NCI-H748 (cell line): ENCODE data around the gene FAM72A.
A peak's percentile ranks its signal among the peaks of the same experiment; 100 is the strongest.
"Not testable (repeated sequence)": the region's sequence is repeated elsewhere in the genome, so short reads cannot be mapped to it uniquely, and the experiment has no call there.

Experiments
- DNase-seq: peaks from one replicate; lab custom pipeline; 2025; ENCODE audit not compliant: unreplicated experiment; lab: John Stamatoyannopoulos, UW

Gene FAM72A

DNA sequence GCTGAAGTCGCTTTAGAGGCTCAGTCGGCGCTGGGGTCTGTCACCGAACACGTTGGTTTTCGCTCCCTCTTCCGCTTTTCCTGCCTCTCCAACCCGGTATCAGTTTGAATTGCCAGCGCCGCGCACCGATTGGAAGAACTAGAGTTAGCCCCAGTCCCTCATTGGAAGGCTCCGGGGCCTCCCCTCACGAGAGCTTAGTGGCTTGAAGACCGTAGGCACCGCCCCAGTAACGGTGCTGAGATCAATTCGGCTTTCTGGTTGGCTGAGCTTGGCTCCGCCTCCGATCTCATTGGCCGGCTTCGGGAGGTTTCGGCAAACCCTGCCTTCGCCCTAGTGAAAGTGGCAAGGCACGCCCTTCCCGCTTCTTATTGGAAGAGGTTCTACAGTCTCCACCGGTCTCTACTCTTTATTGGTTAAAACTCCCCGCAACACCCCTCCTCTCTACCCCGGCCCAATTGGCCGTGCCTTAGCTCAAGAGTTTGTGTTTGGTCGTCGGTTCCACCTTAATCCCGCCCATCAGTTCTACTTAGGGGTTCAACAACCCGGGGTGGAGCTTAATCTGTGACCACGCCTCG, at the start of gene FAM72A:
FAM72A (minus strand) TSS at position 51 of the 575 bp plus-strand sequence. CDS start 814 bp downstream, outside the sequence.
- DNase-seq = peak; percentile 99

- DNase-seq = not testable (repeated sequence)
These were observed 48.5 kb upstream of the FAM72A start for GRCh38 chr1:206250953-206251681.

GRCh38 chr1:206246129-206246886, 43.7 kb upstream of the FAM72A start:
- DNase-seq = not testable (repeated sequence)

- not testable (repeated sequence) for DNase-seq
These were observed 42.8 kb upstream of the FAM72A start for GRCh38 chr1:206245479-206245878.

GRCh38 chr1:206243335-206243734, 40.7 kb upstream of the FAM72A start:
- not testable (repeated sequence) for DNase-seq

DNA sequence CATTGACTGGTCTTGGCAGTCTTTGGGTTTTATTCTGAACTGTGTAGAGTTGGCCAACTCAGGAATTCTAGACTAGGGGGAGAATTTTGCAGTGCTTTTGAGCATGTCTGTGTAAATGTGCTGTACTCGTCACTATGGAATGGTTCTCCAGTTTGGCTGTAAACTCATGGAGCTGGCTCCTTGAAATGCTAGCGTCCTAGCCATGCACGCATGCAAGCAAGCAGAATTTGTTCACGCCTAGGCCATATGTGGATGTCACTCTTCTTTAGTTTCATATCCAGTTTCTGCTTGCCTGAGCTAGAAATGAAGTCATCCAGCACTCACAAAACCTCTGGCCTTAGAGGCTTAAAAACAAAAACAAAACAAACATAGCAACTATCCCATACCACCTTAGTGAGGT, 37.6 kb upstream of the FAM72A start:
- not testable (repeated sequence) for DNase-seq

DNA sequence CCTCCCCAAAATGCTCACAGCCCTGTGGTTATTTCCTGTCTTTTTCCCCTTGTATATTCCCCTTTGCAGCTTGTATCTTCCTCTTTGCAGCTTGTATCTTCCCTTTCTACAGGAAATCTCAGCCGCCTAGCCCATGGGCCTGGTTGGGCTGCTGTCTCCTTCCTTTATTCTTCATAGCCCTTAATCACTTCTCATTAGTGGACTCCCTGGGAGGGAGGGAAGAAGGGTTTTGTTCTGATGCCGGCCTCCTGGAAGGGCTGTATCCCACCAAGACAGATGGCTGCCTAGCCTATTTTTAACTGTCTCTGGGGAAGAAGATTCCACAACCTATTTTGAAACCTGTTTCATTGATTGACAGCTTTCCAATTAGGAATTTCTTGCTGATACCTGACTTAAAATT, 32.6 kb upstream of the FAM72A start:
- DNase-seq = not testable (repeated sequence)

DNA sequence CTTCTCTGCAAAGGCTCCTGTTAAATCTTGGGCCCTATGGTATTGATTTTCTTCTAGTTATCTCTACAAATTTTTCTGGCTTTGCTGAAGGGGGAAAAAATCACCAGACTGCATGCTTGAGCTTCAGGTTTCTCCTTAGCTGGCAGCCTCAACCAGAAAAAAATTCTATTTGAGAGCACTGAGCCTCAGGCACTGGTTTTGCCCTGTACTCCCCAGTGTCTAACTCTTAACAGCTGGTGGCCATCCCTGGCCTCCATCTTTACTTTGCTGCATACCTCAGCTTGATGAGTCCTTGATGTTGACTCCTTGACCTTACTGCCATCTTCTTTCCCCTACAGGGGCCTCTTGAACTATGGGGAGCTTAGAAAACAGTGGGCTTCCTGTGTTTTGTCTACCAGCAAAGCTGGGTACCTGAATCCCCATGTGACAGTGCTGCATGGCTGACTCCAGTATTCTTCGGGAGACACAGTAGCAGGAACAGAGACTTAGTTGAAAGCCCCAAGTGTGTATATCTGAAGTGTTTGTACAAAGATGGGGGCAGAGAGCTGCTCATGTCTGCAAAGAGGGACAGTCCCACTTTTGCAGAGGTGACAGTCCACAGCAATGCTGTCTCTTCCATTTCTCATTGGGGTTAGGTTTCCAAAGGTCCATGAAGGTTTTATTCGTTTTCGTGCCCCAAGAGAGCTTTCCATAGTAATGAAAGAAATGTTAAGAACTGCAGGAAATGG, 31.7 kb upstream of the FAM72A start:
- not testable (repeated sequence) for DNase-seq

- not testable (repeated sequence) for DNase-seq
These were observed 30.5 kb upstream of the FAM72A start for GRCh38 chr1:206232970-206233645.

- not testable (repeated sequence) for DNase-seq
These were observed 29.4 kb upstream of the FAM72A start for GRCh38 chr1:206231989-206232388.

DNA sequence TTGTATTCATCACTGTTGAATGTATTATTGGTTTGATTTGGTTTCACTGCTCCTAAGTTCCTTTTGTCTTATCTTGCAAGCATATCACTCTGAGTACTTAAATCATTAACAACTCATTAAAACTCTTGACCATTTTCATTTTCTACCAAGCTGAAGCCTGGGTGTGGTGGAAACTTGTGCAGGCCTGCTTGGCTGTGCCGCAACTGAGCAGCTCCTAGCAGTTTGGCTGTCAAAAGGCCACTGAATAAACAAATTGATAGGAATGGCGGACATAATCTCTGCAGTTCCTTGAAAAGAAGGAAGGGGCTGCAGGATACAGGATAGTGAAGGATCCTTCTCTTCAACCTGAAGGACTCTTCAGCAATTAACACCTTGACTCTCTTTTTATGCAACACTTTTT, 26.6 kb upstream of the FAM72A start:
- not testable (repeated sequence) for DNase-seq

DNA sequence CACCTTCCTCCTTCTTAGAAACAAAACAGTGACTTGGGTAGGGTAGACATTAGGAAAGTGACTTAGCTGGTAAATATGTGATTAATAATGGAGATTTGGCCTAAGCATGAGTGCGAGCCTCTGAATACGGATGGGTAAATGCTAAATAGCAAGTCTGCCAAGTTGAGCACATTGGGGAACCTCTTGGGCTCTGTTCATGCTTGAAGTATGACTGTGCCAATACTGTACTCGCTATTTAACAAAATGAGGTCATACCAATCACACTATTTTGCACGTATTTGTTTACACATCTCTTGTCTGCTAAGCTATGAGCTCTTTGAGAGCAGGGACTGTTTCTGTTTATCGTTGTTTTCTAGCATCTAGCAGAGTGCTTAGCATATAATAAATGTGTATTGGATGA, 24.2 kb upstream of the FAM72A start:
- DNase-seq = not testable (repeated sequence)

- not testable (repeated sequence) for DNase-seq
These were observed 22.7 kb upstream of the FAM72A start for GRCh38 chr1:206225386-206225785.

DNA sequence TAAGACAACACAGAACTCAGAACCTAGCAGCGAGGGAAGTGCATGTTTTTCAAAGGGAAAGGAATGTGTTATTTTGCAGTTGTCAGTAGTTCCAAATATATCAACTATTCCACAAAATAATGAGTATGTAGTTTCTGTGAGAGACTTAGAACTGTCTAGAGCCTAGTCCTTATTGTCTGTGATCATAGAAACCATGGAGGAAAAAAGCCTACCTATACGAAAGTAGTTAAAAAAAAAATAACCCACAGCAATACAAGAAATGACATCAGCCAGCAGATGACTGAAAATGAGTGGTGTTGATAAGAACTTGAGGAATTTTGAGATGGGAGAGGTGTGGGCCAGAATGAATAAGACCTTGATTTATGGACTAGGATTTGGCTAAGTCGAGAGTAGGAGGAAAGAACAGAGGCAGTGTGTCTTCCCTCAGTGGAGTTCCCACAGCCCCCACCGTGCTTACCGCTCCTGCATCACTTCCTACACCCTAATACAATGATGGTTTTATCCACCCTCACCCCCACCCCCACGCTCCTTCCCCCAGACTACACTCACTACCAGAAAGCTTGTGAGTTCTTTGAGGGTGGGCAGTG, 21.6 kb upstream of the FAM72A start:
- DNase-seq = not testable (repeated sequence)

- not testable (repeated sequence) for DNase-seq
These were observed 18.9 kb upstream of the FAM72A start for GRCh38 chr1:206221585-206221984.

GRCh38 chr1:206220332-206221000, 17.8 kb upstream of the FAM72A start:
- DNase-seq = not testable (repeated sequence)

DNA sequence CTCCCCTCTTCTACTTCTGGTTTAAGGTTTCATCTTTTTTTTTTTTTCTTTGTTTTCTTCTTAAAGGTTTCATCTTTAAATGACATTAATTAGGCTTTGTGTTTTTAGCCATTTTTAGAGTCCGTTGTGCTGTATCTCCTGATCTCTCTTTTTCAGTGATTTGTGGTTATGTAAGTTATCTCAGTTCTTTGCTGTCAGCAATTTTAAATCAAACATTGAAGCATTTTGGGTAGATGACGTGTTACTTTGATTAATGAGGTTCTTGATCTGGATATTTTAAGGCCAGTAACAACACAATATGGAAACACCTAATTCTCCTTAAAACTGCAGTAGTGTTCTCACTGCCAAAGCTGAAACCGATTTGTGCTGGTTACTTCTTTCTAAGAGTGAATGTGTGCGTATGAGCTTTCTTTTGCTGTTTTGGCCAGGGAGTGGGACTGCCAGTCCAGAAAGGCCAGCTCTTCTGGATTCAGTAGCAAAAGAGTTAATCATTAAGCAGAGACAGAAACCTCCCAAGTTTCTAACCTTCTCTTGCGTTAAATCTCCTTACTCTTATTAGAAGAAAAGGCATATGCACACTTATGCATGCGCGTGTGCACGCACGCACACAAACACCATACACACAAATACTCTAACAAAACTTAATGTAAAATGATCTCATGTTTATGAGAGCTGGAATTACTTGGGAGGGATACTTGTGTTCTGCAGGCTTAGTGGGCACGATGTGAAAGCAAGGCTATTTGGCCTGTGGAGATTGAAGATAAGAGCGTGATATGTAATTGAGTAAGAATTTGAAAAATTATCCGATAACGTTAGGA, 17.1 kb upstream of the FAM72A start:
- not testable (repeated sequence) for DNase-seq

GRCh38 chr1:206218765-206219164, 16.1 kb upstream of the FAM72A start:
- not testable (repeated sequence) for DNase-seq

- not testable (repeated sequence) for DNase-seq
These were observed 15.6 kb upstream of the FAM72A start for GRCh38 chr1:206218285-206218684.
